ENCODE results near the gene SNX4.

DNA sequence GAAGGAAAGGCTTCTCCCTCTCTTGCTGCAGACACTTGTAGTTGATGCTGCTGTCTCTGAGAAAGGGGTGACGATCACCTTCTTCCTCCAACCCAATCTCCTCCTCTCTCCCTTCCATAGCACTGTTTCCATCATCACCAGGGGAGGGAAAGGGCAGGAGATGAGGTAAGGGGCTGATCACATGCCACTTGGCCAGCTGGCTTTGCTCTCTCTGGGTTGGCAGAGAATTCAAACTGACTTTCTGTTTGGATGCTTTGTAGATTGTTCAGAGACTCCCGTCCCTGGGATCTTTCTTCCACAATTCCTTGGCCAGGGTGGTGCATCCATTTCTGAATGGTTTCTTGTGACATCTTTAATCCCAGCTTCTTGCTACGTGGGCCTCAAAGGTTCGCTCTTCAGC is 101.7 kb downstream of the SNX4 start:
- no peak for TF ChIP-seq OSR1 (CRISPR knock-in tag; IDR thresholded peaks at IDR 0.05)
- TF ChIP-seq, protein P1, sequence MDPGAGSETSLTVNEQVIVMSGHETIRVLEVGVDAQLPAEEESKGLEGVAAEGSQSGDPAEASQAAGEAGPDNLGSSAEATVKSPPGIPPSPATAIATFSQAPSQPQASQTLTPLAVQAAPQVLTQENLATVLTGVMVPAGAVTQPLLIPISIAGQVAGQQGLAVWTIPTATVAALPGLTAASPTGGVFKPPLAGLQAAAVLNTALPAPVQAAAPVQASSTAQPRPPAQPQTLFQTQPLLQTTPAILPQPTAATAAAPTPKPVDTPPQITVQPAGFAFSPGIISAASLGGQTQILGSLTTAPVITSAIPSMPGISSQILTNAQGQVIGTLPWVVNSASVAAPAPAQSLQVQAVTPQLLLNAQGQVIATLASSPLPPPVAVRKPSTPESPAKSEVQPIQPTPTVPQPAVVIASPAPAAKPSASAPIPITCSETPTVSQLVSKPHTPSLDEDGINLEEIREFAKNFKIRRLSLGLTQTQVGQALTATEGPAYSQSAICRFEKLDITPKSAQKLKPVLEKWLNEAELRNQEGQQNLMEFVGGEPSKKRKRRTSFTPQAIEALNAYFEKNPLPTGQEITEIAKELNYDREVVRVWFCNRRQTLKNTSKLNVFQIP (CRISPR knock-in tag; IDR thresholded peaks at IDR 0.05; ENCODE audit: borderline replicate concordance, low read depth), result no peak
- TF ChIP-seq, protein P2, sequence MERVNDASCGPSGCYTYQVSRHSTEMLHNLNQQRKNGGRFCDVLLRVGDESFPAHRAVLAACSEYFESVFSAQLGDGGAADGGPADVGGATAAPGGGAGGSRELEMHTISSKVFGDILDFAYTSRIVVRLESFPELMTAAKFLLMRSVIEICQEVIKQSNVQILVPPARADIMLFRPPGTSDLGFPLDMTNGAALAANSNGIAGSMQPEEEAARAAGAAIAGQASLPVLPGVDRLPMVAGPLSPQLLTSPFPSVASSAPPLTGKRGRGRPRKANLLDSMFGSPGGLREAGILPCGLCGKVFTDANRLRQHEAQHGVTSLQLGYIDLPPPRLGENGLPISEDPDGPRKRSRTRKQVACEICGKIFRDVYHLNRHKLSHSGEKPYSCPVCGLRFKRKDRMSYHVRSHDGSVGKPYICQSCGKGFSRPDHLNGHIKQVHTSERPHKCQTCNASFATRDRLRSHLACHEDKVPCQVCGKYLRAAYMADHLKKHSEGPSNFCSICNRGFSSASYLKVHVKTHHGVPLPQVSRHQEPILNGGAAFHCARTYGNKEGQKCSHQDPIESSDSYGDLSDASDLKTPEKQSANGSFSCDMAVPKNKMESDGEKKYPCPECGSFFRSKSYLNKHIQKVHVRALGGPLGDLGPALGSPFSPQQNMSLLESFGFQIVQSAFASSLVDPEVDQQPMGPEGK (CRISPR knock-in tag; IDR thresholded peaks at IDR 0.05; ENCODE audit: borderline replicate concordance), result no peak
- TF ChIP-seq ZFP30 (CRISPR knock-in tag; IDR thresholded peaks at IDR 0.05), result no peak
- TF ChIP-seq, protein P3, sequence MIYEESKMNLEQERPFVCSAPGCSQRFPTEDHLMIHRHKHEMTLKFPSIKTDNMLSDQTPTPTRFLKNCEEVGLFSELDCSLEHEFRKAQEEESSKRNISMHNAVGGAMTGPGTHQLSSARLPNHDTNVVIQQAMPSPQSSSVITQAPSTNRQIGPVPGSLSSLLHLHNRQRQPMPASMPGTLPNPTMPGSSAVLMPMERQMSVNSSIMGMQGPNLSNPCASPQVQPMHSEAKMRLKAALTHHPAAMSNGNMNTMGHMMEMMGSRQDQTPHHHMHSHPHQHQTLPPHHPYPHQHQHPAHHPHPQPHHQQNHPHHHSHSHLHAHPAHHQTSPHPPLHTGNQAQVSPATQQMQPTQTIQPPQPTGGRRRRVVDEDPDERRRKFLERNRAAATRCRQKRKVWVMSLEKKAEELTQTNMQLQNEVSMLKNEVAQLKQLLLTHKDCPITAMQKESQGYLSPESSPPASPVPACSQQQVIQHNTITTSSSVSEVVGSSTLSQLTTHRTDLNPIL (CRISPR knock-in tag; IDR thresholded peaks at IDR 0.05; ENCODE audit: low read depth), result no peak
- no peak for TF ChIP-seq ZC3H10 (CRISPR knock-in tag; IDR thresholded peaks at IDR 0.05)
- TF ChIP-seq ISL1 (CRISPR knock-in tag; IDR thresholded peaks at IDR 0.05), result no peak
